ENCODE data around the gene MCCD1.

MCCD1 gene

DNA sequence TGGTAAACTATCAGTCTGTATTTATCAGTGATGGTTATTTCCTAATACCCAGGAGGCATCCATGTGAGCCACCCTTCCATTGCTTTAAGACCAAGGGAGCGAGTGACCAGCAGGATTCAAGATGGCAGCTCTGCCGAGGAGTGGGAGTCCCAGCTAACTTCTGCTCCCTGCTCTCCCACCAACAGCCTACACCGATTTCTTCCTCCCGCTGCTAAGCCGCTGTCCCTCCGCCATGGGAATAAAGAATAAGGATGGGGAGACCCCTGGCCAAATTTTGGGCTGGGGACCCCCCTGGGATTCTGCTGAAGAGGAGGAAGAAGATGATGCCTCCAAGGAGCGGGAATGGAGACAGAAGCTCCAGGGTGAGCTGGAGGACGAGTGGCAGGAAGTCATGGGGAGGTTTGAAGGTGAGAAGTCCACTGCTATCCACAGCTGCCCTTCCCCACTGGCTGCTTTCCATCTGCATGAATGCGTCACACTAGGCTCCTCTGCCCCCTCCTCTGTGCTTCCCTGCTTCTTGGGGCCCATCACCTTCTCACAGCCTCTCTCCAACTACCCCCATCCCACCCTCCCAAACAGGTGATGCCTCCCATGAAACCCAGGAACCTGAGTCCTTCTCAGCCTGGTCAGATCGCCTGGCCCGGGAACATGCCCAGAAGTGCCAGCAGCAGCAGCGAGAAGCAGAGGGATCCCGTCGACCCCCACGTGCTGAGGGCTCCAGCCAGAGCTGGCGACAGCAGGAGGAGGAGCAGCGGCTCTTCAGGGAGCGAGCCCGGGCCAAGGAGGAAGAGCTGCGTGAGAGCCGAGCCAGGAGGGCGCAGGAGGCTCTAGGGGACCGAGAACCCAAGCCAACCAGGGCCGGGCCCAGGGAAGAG is 28.9 kb downstream of the MCCD1 start:
- no peak overlapping the region for H3K4me3 ChIP-seq (replicated peaks in 1 of 2; ENCODE audit: low read depth in 2 of 2, low read length in 2 of 2)
- TF ChIP-seq, protein P1, sequence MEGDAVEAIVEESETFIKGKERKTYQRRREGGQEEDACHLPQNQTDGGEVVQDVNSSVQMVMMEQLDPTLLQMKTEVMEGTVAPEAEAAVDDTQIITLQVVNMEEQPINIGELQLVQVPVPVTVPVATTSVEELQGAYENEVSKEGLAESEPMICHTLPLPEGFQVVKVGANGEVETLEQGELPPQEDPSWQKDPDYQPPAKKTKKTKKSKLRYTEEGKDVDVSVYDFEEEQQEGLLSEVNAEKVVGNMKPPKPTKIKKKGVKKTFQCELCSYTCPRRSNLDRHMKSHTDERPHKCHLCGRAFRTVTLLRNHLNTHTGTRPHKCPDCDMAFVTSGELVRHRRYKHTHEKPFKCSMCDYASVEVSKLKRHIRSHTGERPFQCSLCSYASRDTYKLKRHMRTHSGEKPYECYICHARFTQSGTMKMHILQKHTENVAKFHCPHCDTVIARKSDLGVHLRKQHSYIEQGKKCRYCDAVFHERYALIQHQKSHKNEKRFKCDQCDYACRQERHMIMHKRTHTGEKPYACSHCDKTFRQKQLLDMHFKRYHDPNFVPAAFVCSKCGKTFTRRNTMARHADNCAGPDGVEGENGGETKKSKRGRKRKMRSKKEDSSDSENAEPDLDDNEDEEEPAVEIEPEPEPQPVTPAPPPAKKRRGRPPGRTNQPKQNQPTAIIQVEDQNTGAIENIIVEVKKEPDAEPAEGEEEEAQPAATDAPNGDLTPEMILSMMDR (IDR thresholded peaks at IDR 0.05; ENCODE audit: low read depth, low read length): no peak
- peak in 1 of 2 donors; percentile 25 for DNase-seq (ENCODE audit: low read depth in 2 of 2)

DNA sequence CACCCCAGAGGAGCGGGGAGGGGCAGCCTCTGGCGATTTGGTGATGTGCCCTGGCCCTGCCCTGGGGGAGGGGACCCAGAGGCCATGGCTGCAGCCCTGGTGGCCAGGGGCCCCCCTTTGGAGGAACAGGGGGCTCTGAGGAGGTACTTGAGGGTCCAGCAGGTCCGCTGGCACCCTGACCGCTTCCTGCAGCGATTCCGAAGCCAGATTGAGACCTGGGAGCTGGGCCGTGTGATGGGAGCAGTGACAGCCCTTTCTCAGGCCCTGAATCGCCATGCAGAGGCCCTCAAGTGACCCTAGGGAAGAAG is 29.5 kb downstream of the MCCD1 start:
- DNase-seq (ENCODE audit: low read depth in 2 of 2): no peak
- TF ChIP-seq, protein P1 (IDR thresholded peaks at IDR 0.05; ENCODE audit: low read depth, low read length): no peak
- no peak overlapping the region for H3K4me3 ChIP-seq (replicated peaks in 1 of 2; ENCODE audit: low read depth in 2 of 2, low read length in 2 of 2)

DNA sequence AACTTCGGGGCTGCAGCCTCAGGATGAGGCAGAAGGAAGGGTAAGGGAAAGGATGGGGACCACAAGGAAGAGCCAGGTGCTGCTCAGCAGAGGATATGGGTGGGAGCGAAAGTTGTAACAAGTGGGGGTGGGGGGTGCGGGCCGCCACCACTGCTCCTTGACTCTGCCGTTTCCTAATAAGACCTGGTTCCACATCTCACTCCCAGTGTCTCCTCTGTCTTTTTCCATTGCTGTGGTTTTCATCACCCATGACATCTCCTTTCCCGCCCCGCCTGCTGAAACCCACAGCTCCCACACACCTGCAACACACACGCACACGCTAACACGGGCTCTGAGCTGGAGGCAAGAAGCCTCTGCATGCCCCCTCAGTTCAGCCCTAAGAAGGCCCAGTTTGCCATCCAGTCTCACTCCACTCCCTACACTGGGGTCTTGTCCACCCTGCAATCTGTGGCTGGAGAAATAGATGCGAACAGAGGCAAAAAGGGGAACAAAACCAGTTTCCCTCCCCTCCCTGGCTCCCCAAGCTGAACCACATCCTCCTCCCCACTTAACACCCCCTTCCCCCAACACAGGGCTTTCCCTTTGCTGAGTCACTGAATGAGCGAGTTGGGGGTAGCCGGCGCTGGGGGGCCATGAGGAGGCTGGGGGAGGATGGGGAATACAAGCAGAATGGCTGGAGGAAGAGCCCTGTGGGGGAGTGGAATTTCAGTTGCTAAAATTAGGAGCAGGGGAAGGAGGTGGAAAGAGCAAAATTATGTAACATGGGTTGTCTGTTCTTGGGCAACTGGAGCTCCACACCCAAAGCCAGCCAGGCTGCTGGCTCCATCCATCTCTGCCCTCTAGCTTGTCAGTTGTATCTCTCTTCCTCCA is 30.1 kb downstream of the MCCD1 start:
- DNase-seq (ENCODE audit: low read depth in 2 of 2): peak; percentile 55 to 58
- TF ChIP-seq, protein P1 (IDR thresholded peaks at IDR 0.05; ENCODE audit: low read depth, low read length): no peak
- H3K4me3 ChIP-seq (replicated peaks in 1 of 2; ENCODE audit: low read depth in 2 of 2, low read length in 2 of 2): no peak overlapping the region

DNA sequence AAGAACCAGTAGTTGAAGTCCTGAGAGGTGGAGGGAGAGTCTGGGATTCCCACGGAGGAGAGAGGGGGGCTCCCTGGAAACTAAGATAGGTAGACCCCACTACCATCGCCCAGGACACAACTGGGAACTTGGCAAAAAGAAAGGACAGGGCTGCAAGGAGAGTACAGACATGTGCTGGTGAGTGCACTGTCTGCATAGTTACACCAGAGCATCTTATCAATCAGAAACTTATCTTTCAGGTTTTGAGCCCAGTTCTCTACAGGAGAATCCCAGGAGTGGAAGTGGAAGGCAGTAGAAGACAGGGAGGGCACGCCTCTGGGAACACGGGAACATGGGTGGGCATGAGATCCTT is 30.8 kb downstream of the MCCD1 start:
- H3K4me3 ChIP-seq (replicated peaks in 1 of 2; ENCODE audit: low read depth in 2 of 2, low read length in 2 of 2): no peak overlapping the region
- TF ChIP-seq, protein P1 (IDR thresholded peaks at IDR 0.05; ENCODE audit: low read depth, low read length): no peak

DNA sequence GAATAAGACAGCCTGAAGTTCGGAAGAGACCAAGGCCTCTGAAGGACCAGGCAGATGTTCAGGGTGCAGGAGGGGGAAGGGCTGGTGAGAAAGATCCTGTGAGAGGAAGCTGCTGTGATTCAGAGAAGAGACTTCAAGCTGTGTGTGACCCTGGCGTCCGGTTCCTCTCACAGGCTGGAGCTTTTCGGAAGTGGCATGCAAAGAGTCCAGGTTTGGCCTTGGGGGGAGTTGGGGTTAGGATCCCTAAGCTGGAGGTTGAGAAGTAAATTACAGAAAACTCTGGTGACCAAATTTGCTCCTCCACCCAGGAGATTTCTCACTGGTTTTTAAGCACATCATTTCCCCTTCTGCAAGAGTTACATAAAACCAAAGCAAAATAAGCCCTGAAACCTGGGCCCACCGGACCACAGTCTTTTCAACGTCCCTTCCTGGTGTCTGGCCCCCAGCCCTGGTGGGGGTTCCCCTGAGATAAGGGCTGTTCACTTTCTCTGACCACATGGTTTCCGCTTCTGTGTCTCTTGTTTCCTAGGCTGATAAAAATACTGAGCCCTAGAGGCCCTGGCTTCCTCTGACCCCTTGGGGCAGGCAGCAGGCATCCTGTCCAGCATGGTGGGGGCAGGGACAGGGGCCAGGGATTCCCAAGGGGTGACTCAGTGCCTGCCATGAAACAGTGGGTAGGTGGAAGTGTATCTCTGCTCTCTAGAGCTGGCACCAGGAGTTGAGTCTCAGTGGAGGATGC is 31.4 kb downstream of the MCCD1 start:
- TF ChIP-seq, protein P1 (IDR thresholded peaks at IDR 0.05; ENCODE audit: low read depth, low read length): no peak
- no peak overlapping the region for H3K4me3 ChIP-seq (replicated peaks in 1 of 2; ENCODE audit: low read depth in 2 of 2, low read length in 2 of 2)
- peak; percentile 76 to 80 for DNase-seq (ENCODE audit: low read depth in 2 of 2)

More for the DNA sequence above, 30.8 kb downstream of the MCCD1 start:
- DNase-seq (ENCODE audit: low read depth in 2 of 2): no peak

DNA sequence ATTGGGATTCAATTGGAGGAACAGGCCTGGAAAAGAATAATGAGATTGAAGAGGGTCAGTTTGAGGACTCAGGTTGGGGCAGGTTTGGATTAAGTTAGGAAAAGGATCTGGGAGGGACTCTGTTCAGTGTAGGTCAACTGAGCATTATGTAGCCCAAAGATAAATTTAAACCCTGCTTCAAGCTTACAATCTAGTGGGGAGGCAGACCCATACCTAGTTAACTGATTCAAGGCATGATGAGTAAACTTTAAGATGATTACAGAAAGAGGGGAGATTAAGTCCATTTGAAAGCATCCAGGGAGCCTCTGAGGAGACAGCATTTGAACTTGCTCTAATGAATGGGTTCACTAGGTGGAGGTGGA is 31.9 kb downstream of the MCCD1 start:
- H3K4me3 ChIP-seq (replicated peaks in 1 of 2; ENCODE audit: low read depth in 2 of 2, low read length in 2 of 2): no peak overlapping the region
- TF ChIP-seq, protein P1 (IDR thresholded peaks at IDR 0.05; ENCODE audit: low read depth, low read length): no peak

More for the DNA sequence above, 31.9 kb downstream of the MCCD1 start:
- DNase-seq (ENCODE audit: low read depth in 2 of 2): no peak

All from cardiac fibroblast (primary cell).